Liver (tissue), 9 donors: Measurements from ENCODE around the gene CEPT1. TPM values are rescaled to one million over a fixed set of nuclear protein-coding genes. Genes with fewer than 3 reads are reported as not detected.

Experiments used
- DNase-seq: peaks from one replicate; pipeline ENCODE4 v3.0.0-alpha.2; 2017; ENCODE audit warnings: low spot score
- H3K27ac ChIP-seq, 2 donors: one replicate each; pipeline ENCODE4 v1.7.0; 2013; ENCODE audit warnings: inconsistent platforms in 2 of 2, low read length in 2 of 2, control low read depth in 1 of 2, low read depth in 1 of 2, mild to moderate bottlenecking in 1 of 2
- H3K27me3 ChIP-seq, 4 donors: one replicate each; pipeline versions ENCODE4 v1.6.1 to v1.7.0; 2013; ENCODE audit warnings: low read length in 3 of 4, inconsistent platforms in 1 of 4, mild to moderate bottlenecking in 1 of 4, moderate library complexity in 1 of 4; ENCODE audit not compliant: control insufficient read depth in 4 of 4, insufficient read depth in 4 of 4
- H3K36me3 ChIP-seq, 4 donors: one replicate each; pipeline versions ENCODE4 v1.6.1 to v1.7.0; 2013; ENCODE audit warnings: low read length in 3 of 4, mild to moderate bottlenecking in 3 of 4, low read depth in 1 of 4, moderate library complexity in 1 of 4; ENCODE audit not compliant: control insufficient read depth in 4 of 4, insufficient read depth in 3 of 4
- H3K4me1 ChIP-seq, 4 donors: one replicate each; pipeline versions ENCODE4 v1.6.1 to v1.7.0; 2013; ENCODE audit warnings: low read length in 3 of 4, mild to moderate bottlenecking in 3 of 4, moderate library complexity in 1 of 4; ENCODE audit not compliant: control insufficient read depth in 4 of 4, insufficient read depth in 4 of 4
- H3K4me3 ChIP-seq, 3 donors: one replicate each; pipeline versions ENCODE4 v1.6.1 to v1.7.0; 2013; ENCODE audit warnings: low read length in 3 of 3, control low read depth in 1 of 3, low read depth in 1 of 3, mild to moderate bottlenecking in 1 of 3
- H3K9ac ChIP-seq, 2 donors: one replicate each; pipeline ENCODE4 v1.7.0; 2013; ENCODE audit warnings: low read length in 2 of 2, mild to moderate bottlenecking in 2 of 2, moderate library complexity in 2 of 2, control low read depth in 1 of 2, low read depth in 1 of 2
- H3K9me3 ChIP-seq, 4 donors: one replicate each; pipeline versions ENCODE4 v1.6.1 to v1.7.0; 2013; ENCODE audit warnings: low read length in 3 of 4; ENCODE audit not compliant: control insufficient read depth in 4 of 4
- EGR1 ChIP-seq, 2 donors: IDR thresholded peaks; 2 replicates each; pipeline ENCODE4 v1.6.1; 2016 to 2018; ENCODE audit warnings: antibody characterized with exemption in 2 of 2, low read depth in 2 of 2
- FOXA1 ChIP-seq: IDR thresholded peaks from 2 replicates; pipeline ENCODE4 v1.6.1; 2016; ENCODE audit warnings: antibody characterized with exemption
- FOXA2 ChIP-seq: IDR thresholded peaks from 2 replicates; pipeline ENCODE4 v1.6.1; 2016; ENCODE audit warnings: antibody characterized with exemption
- GABPA ChIP-seq, 2 donors: IDR thresholded peaks in 1 of 2; conservative IDR thresholded peaks in 1 of 2; 2 replicates each; pipeline ENCODE4 v1.6.1; 2016; ENCODE audit warnings: antibody characterized with exemption in 2 of 2, mild to moderate bottlenecking in 1 of 2, moderate library complexity in 1 of 2
- HNF4A ChIP-seq, 2 donors: conservative IDR thresholded peaks; 2 replicates each; pipeline ENCODE4 v1.6.1; 2016; ENCODE audit warnings: antibody characterized with exemption in 2 of 2, mild to moderate bottlenecking in 2 of 2
- HNF4G ChIP-seq: IDR thresholded peaks from 2 replicates; pipeline ENCODE4 v1.6.1; 2016; ENCODE audit warnings: antibody characterized with exemption
- JUND ChIP-seq, 2 donors: IDR thresholded peaks; 2 replicates each; pipeline ENCODE4 v1.6.1; 2016; ENCODE audit warnings: antibody characterized with exemption in 2 of 2
- NR2F2 ChIP-seq: IDR thresholded peaks from 2 replicates; pipeline ENCODE4 v1.6.1; 2016; ENCODE audit warnings: antibody characterized with exemption
- RAD21 ChIP-seq, 2 donors: IDR thresholded peaks; 2 replicates each; pipeline ENCODE4 v1.6.1; 2016; ENCODE audit warnings: antibody characterized with exemption in 2 of 2, mild to moderate bottlenecking in 2 of 2
- RXRA ChIP-seq, 2 donors: IDR thresholded peaks; 2 replicates each; pipeline ENCODE4 v1.6.1; 2017 to 2018; ENCODE audit warnings: antibody characterized with exemption in 2 of 2, mild to moderate bottlenecking in 1 of 2
- SP1 ChIP-seq: IDR thresholded peaks from 2 replicates; pipeline ENCODE4 v1.6.1; 2018; ENCODE audit warnings: antibody characterized with exemption, mild to moderate bottlenecking
- TAF1 ChIP-seq: conservative IDR thresholded peaks from 2 replicates; pipeline ENCODE4 v1.6.1; 2016; ENCODE audit warnings: antibody characterized with exemption, mild to moderate bottlenecking
- YY1 ChIP-seq: IDR thresholded peaks from 2 replicates; pipeline ENCODE4 v1.6.1; 2016; ENCODE audit warnings: antibody characterized with exemption, mild to moderate bottlenecking
- WGBS: extraction: QIAGEN DNeasy Blood & Tissue Kit; methylation state at CpG from one replicate; pipeline ENCODE4 v1.1.7; 2013; 5-methylcytosine and 5-hydroxymethylcytosine counted together
- polyA plus RNA-seq, 2 donors: library from polyadenylated mRNA; stranded (reverse) in 1 of 2; unstranded in 1 of 2; fragments of 200-250 nt in 1 of 2; fragments of >200 nt in 1 of 2; fragmentation: Nextera tagmentation in 1 of 2; extraction: Ambion mirVana in 1 of 2; gene quantifications; one replicate each; pipeline versions ENCODE4 v1.2.1 to v1.2.3, GENCODE V29; 2013 to 2015
- total RNA-seq, 2 donors: library from RNA; depleted of rRNA; stranded (reverse); fragments of >200 nt; gene quantifications; one replicate each; pipeline ENCODE4 v1.2.3, GENCODE V29; 2014
- TF ChIP-seq, protein P1 (sequence below): IDR thresholded peaks from 2 replicates; pipeline ENCODE4 v1.6.1; 2016; ENCODE audit warnings: antibody characterized with exemption
- TF ChIP-seq, protein P2 (sequence below): IDR thresholded peaks from 2 replicates; pipeline ENCODE4 v1.6.1; 2016; ENCODE audit warnings: antibody characterized with exemption, mild to moderate bottlenecking
- TF ChIP-seq, protein P3 (sequence below): IDR thresholded peaks from 2 replicates; pipeline ENCODE4 v1.6.1; 2016; ENCODE audit warnings: antibody characterized with exemption
- TF ChIP-seq, protein P4 (sequence below): IDR thresholded peaks from 2 replicates; pipeline ENCODE4 v1.6.1; 2016; ENCODE audit warnings: antibody characterized with exemption
- donor health status: healthy.
- donor health status: healthy.
- donor health status: healthy.
- donor health status: healthy.
- donor health status: healthy.

The CEPT1 gene
- total and polyA plus RNA-seq, 4 donors, result 10.0 to 37.3 (median 27.7) TPM

DNA sequence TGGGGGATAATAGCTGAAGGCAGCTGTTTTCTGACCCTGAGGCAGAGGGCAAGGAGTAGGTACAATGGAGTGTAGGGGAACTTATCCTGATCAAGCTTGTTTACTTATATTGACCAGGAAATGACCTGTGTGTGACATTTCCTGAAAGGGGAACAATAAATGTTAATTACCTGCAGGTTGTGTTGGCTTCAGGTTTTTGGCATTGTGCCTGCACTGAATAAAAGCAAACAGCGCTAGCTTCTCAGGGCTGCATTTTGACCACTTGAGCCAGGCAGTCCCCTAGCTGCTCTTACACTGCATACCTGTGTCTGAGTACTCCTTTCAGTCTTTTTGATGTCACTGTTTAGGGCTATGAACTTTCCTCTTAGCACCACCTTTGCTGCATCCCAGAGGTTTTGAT is 40.7 kb upstream of the CEPT1 start:
- 91% methylated on average over 1 of the region's 1 CpG for WGBS
- Histone ChIP-seq H3K36me3 (no peaks in the 10 kb centered on the region), H3K27ac (no peak overlapping the region), H3K9me3 (peaks cover 0 to 5% (median 1%) of the 10 kb centered on the region in 4 donors), H3K27me3 (no peaks in the 10 kb centered on the region), H3K4me1 (no peaks in the 10 kb centered on the region), H3K9ac (no peak overlapping the region), H3K4me3 (no peak overlapping the region)
- TF ChIP-seq HNF4A (conservative IDR thresholded peaks at IDR 0.05) (no peak), HNF4G (no peak), GABPA (IDR thresholded peaks at IDR 0.05 in 1 of 2, conservative IDR thresholded peaks at IDR 0.05 in 1 of 2) (no peak), YY1 (no peak), JUND (IDR thresholded peaks at IDR 0.05) (no peak), NR2F2 (no peak), FOXA1 (no peak), RAD21 (IDR thresholded peaks at IDR 0.05) (no peak), EGR1 (IDR thresholded peaks at IDR 0.05; ENCODE audit: low read depth in 2 of 2) (no peak), RXRA (IDR thresholded peaks at IDR 0.05) (no peak), FOXA2 (no peak), SP1 (no peak), TAF1 (no peak)
- TF ChIP-seq, protein P1, sequence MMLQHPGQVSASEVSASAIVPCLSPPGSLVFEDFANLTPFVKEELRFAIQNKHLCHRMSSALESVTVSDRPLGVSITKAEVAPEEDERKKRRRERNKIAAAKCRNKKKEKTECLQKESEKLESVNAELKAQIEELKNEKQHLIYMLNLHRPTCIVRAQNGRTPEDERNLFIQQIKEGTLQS, result no peak
- TF ChIP-seq, protein P2, sequence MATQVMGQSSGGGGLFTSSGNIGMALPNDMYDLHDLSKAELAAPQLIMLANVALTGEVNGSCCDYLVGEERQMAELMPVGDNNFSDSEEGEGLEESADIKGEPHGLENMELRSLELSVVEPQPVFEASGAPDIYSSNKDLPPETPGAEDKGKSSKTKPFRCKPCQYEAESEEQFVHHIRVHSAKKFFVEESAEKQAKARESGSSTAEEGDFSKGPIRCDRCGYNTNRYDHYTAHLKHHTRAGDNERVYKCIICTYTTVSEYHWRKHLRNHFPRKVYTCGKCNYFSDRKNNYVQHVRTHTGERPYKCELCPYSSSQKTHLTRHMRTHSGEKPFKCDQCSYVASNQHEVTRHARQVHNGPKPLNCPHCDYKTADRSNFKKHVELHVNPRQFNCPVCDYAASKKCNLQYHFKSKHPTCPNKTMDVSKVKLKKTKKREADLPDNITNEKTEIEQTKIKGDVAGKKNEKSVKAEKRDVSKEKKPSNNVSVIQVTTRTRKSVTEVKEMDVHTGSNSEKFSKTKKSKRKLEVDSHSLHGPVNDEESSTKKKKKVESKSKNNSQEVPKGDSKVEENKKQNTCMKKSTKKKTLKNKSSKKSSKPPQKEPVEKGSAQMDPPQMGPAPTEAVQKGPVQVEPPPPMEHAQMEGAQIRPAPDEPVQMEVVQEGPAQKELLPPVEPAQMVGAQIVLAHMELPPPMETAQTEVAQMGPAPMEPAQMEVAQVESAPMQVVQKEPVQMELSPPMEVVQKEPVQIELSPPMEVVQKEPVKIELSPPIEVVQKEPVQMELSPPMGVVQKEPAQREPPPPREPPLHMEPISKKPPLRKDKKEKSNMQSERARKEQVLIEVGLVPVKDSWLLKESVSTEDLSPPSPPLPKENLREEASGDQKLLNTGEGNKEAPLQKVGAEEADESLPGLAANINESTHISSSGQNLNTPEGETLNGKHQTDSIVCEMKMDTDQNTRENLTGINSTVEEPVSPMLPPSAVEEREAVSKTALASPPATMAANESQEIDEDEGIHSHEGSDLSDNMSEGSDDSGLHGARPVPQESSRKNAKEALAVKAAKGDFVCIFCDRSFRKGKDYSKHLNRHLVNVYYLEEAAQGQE, result no peak
- TF ChIP-seq, protein P3, sequence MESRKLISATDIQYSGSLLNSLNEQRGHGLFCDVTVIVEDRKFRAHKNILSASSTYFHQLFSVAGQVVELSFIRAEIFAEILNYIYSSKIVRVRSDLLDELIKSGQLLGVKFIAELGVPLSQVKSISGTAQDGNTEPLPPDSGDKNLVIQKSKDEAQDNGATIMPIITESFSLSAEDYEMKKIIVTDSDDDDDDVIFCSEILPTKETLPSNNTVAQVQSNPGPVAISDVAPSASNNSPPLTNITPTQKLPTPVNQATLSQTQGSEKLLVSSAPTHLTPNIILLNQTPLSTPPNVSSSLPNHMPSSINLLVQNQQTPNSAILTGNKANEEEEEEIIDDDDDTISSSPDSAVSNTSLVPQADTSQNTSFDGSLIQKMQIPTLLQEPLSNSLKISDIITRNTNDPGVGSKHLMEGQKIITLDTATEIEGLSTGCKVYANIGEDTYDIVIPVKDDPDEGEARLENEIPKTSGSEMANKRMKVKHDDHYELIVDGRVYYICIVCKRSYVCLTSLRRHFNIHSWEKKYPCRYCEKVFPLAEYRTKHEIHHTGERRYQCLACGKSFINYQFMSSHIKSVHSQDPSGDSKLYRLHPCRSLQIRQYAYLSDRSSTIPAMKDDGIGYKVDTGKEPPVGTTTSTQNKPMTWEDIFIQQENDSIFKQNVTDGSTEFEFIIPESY, result no peak
- TF ChIP-seq, protein P4, sequence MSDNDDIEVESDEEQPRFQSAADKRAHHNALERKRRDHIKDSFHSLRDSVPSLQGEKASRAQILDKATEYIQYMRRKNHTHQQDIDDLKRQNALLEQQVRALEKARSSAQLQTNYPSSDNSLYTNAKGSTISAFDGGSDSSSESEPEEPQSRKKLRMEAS, result no peak
- no peak for DNase-seq

DNA sequence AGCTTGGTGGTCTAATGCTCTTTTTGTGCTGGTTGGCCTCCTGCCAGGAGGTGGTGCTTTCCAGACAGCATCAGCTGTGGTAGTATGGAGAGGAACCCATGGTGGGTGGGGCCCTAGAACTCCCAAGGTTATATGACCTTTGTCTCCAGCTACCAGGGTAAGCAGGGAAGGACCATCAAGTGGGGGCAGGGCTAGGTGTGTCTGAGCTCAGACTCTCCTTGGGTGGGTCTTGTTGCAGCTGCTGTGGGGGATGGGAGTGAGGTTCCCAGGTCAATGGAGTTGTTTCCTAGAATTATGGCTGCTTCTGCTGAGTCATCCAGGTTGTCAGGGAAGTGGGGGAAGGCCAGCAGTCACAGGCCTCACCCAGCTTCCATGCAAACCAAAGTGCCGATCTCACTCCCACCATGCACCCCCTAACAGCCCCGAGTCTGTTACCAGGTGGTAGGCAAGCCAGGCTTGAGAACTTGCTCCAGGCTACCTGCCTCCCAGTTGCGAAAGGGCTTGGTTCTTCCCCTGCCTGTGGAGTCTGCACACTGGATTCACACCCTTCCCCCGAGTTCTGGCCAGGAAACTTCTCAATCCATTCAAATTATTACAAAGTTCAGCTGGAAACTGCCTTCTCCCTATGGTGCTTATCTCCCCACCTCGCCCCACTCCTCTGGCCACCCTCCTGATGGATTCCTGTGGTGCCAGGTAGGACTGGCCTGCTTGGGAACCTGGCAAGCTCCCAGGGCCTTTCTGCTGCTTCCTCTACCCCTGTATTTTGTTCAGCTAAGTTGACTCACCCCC is 38.0 kb upstream of the CEPT1 start:
- WGBS, result 78% methylated on average over 5 of the region's 5 CpGs
- no peak overlapping the region for H3K27ac ChIP-seq
- H3K27me3 ChIP-seq, result no peaks in the 10 kb centered on the region
- H3K9ac ChIP-seq, result no peak overlapping the region
- no peak for TF ChIP-seq TAF1
- no peak for TF ChIP-seq FOXA2
- TF ChIP-seq RAD21 (IDR thresholded peaks at IDR 0.05), result no peak
- TF ChIP-seq RXRA (IDR thresholded peaks at IDR 0.05), result no peak
- no peak for TF ChIP-seq GABPA (IDR thresholded peaks at IDR 0.05 in 1 of 2, conservative IDR thresholded peaks at IDR 0.05 in 1 of 2)
- no peak for TF ChIP-seq SP1
- no peak for TF ChIP-seq NR2F2
- no peak for TF ChIP-seq FOXA1
- no peak for TF ChIP-seq EGR1 (IDR thresholded peaks at IDR 0.05; ENCODE audit: low read depth in 2 of 2)
- no peak for TF ChIP-seq HNF4G
- no peaks in the 10 kb centered on the region for H3K4me1 ChIP-seq
- no peaks in the 10 kb centered on the region for H3K36me3 ChIP-seq
- DNase-seq, result no peak
- H3K4me3 ChIP-seq, result no peak overlapping the region
- H3K9me3 ChIP-seq, result peaks cover 0 to 5% (median 1%) of the 10 kb centered on the region in 4 donors
